Thyroid gland (tissue), 4 donors: ENCODE results near the gene SNRPA1.
"Not testable (repeated sequence)": the region's sequence is repeated elsewhere in the genome, so short reads cannot be mapped to it uniquely, and the experiment has no call there.

Experiments
- POLR2A ChIP-seq, 2 donors: fragments of 450-650 bp; IDR thresholded peaks; one replicate each; pipeline ENCODE4 v1.6.1; 2017; ENCODE audit warnings: antibody characterized with exemption in 2 of 2, mild to moderate bottlenecking in 2 of 2, moderate library complexity in 1 of 2
- TF ChIP-seq, protein P1 (sequence below), 6 experiments: fragments of 200-600 bp in 3 of 6; fragments of 450-650 bp in 3 of 6; sonication (generic) in 3 of 6; IDR thresholded peaks; one replicate each; pipeline ENCODE4 v1.5.1; 2016 to 2019; ENCODE audit warnings: antibody characterized with exemption in 6 of 6, mild to moderate bottlenecking in 2 of 6, inconsistent platforms in 1 of 6, moderate library complexity in 1 of 6

- not testable (repeated sequence) for TF ChIP-seq POLR2A (IDR thresholded peaks at IDR 0.05)
- TF ChIP-seq, protein P1, sequence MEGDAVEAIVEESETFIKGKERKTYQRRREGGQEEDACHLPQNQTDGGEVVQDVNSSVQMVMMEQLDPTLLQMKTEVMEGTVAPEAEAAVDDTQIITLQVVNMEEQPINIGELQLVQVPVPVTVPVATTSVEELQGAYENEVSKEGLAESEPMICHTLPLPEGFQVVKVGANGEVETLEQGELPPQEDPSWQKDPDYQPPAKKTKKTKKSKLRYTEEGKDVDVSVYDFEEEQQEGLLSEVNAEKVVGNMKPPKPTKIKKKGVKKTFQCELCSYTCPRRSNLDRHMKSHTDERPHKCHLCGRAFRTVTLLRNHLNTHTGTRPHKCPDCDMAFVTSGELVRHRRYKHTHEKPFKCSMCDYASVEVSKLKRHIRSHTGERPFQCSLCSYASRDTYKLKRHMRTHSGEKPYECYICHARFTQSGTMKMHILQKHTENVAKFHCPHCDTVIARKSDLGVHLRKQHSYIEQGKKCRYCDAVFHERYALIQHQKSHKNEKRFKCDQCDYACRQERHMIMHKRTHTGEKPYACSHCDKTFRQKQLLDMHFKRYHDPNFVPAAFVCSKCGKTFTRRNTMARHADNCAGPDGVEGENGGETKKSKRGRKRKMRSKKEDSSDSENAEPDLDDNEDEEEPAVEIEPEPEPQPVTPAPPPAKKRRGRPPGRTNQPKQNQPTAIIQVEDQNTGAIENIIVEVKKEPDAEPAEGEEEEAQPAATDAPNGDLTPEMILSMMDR (IDR thresholded peaks at IDR 0.05): not testable (repeated sequence)
Observed at GRCh38 chr15:101287342-101287741, 7.7 kb downstream of the SNRPA1 start.
